H1 (cell line): ENCODE measurements around the gene TSEN2. TPM values are rescaled to one million over a fixed set of nuclear protein-coding genes. Genes with fewer than 3 reads are reported as not detected.

Experiments used
- CBX8 ChIP-seq: fragments of 300-800, 300-1000 bp; sonication (generic); IDR thresholded peaks from 2 replicates; pipeline ENCODE4 v1.7.1; 2016; ENCODE audit warnings: low read depth, low read length, borderline replicate concordance
- GTF2F1 ChIP-seq: IDR thresholded peaks from 2 replicates; pipeline ENCODE4 v1.6.1; 2012; ENCODE audit warnings: low read depth, low read length, improper control_type of control experiment, borderline replicate concordance
- KDM1A ChIP-seq: fragments of 200-600, 300-600 bp; sonication (generic); IDR thresholded peaks from 2 replicates; pipeline ENCODE4 v1.7.1; 2016; ENCODE audit warnings: mild to moderate bottlenecking, low read length, borderline replicate concordance
- RAD21 ChIP-seq, 2 experiments: IDR thresholded peaks in 1 of 2; conservative IDR thresholded peaks in 1 of 2; 2 replicates each; pipeline ENCODE4 v1.6.1; 2011; ENCODE audit warnings: low read depth in 2 of 2, low read length in 2 of 2, improper control_type of control experiment in 1 of 2, inconsistent platforms in 1 of 2, mild to moderate bottlenecking in 1 of 2, moderate library complexity in 1 of 2
- SUZ12 ChIP-seq: fragments of 200-600 bp; sonication (generic); IDR thresholded peaks from 2 replicates; pipeline ENCODE4 v1.6.1; 2012; ENCODE audit warnings: mild to moderate bottlenecking, inconsistent platforms, low read length, moderate library complexity, mixed read lengths
- polyA plus RNA-seq, 7 experiments: library from polyadenylated mRNA; depleted of rRNA in 3 of 7; stranded (reverse) in 5 of 7; unstranded in 2 of 7; fragments of >200 nt in 5 of 7; fragments of 200-250 nt in 2 of 7; gene quantifications; 1 replicate in 5 of 7; 2 replicates in 1 of 7; 4 replicates in 1 of 7; pipeline versions ENCODE4 v1.2.1 to v1.2.3, GENCODE V29; 2011 to 2013; ENCODE audit warnings: missing spikeins in 2 of 7, mixed read lengths in 2 of 7
- total RNA-seq: library from RNA; stranded (reverse); fragmentation: NEBNext Ultra II Directional; extraction: Animal tissue kit (Norgen Biotek cat#: 25700); gene quantifications from 2 replicates; pipeline ENCODE4 v1.2.1, GENCODE V29; 2021

The TSEN2 gene
- total and polyA plus RNA-seq, 2 of the 8 experiments (the other 6 are each of a cell fraction or from before 2014, with no cell fraction given) = 16.1 to 22.4 TPM

GRCh38 chr3:12451481-12451880 is 32.8 kb upstream of the TSEN2 start (continued):
- TF ChIP-seq RAD21 (IDR thresholded peaks at IDR 0.05 in 1 of 2, conservative IDR thresholded peaks at IDR 0.05 in 1 of 2; ENCODE audit: low read depth in 2 of 2, low read length in 2 of 2) (no peak), CBX8 (no peak), GTF2F1 (no peak), SUZ12 (no peak), KDM1A (no peak)
- TF ChIP-seq, all 59 proteins: peak for 0
